ENCODE data around the gene TNP2.

TNP2 gene

GRCh38 chr16:11268921-11269375 is at the start of gene TNP2:
TNP2 (minus strand) TSS chr16:11269325; CDS start chr16:11269262, 63 bp downstream.
- DNase-seq (ENCODE audit: low read depth): no peak

GRCh38 chr16:11318817-11319216 is 49.7 kb upstream of the TNP2 start:
- DNase-seq (ENCODE audit: low read depth): no peak

DNA sequence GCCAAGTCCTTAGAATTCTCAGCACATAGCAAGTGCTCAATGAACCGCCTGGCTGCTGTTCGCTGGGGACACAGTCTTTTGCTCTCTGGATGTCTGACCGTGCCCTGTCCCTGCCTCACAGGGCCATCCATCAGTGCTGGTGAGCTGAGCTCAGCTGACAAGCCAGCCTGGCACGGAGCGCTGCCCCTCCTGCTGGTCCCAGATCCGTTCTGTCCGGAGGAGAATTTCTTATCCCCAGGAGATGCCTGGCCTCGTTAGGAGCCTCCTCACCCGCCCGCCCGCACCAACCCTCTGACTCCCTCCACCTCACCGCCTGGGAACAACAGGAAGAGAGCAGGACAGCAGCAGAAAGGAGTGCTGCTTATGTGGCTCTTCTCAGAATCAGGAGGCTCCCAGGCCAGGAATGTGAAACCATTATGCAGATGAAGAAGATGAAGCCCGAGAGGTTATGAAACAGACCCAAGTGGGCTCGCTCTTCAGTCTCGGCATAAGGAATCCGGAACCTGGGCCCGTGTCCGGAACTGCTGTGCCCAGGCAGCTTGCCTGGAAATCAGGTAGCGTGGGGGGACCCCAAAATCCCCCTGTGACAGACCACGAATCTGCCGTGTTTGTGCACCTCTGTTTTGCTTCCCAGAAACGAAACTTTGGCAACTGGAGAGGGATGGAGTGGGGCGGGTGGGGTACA is 47.3 kb upstream of the TNP2 start:
- no peak for DNase-seq (ENCODE audit: low read depth)

- no peak for DNase-seq (ENCODE audit: low read depth)
These were observed 46.4 kb upstream of the TNP2 start for GRCh38 chr16:11315510-11315909.

GRCh38 chr16:11314309-11314894 is 45.3 kb upstream of the TNP2 start:
- DNase-seq (ENCODE audit: low read depth): no peak

- no peak for DNase-seq (ENCODE audit: low read depth)
These were observed 44.6 kb upstream of the TNP2 start for GRCh38 chr16:11313493-11314308.

DNA sequence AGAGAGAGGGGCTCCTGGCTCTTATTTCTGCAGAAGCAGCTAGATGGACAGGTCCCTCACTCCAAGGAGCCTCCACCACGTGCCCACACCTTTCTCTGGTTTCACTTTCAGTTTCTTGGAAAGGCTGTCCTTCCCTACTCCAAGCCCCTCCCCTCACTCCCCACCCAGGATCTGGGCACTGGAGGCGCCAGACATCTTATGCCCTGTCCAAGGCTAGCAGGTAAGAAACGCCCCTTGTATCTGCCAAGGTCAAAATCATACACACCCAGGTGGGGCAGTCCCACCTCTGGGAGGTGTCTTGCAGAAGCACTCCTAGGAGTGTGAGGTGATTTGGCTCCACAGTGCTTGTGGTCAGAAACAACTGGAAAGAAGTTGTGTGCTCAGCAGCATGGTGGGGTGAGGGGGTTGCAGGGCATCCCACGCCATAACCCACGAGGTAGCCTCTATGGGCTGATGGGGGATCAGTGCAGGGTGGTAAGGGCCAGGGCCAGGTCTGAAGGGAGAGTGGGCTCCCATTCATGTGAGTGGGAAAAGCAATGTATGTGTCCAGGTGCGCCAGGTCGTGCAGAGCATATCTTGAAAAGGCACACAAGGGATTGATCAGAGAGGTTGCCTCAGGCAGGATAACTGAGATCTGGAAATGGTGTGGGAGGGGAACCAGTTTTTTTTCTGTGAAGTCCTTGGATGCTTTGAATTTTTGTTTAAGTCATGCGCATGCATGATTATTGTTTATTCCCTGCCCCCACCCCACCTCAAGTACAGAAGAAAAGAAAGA is 43.8 kb upstream of the TNP2 start:
- DNase-seq (ENCODE audit: low read depth): no peak

DNA sequence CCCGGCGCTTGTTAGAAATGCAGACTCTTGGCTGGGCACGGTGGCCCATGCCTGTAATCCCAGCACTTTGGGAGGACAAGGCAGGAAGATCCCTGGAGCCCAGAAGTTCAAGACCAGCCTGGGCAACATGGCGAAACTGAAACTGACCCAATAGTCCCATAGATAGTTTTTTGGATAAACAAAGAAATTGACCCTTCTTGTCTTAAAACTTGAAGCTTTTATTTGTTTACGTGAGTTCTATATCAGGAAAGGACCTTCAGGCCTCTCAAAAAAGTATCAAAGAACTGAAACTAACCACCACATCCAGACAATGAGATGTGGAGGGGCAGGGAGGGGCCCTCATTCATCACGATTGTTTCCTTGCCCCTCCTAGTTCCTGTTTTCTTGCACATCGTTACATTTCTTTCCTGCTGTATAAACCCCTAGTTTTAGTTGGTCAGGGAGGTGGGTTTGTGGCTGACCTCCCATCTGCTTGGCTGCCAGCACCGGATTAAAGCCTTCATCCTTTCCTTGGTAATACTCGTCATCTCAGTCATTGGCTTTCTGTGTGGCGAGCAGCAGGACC is 42.0 kb upstream of the TNP2 start:
- DNase-seq (ENCODE audit: low read depth): no peak

GRCh38 chr16:11310634-11310977 is 41.5 kb upstream of the TNP2 start:
- DNase-seq (ENCODE audit: low read depth): no peak

DNA sequence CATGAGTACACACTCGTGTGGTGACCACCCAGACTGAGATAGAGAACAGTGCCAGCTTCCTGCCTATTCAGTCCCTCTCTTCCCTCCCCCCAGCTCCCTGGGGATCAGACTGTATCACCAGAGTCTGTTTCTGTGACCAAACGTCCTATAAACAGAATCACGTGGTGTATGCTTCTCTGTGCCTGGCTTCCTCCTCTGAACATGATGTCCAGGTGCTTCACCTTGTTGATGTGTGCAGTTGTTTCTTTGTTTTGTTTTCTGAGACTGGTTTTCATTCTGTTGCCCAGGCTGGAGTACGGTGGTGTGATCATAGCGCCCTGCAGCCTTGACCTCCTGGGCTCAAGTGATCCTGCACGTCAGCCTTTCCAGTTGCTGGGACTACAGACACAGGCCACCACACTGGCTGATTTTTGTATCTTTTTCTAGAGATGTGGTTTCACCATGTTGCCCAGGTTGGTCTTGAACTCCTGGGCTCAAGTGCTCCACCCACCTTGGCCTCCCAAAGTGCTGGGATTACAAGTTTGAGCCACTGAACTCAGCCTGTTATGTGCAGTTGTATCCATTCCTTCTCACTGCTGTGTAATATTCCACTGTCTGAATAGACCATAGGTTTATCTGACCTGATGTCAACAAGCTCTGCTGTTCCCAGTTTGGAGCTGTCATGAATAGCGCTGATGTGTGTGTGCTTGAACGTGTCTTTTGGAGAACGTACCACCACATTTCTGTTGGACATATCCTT is 40.9 kb upstream of the TNP2 start:
- DNase-seq (ENCODE audit: low read depth): no peak

GRCh38 chr16:11308493-11309283 is 39.6 kb upstream of the TNP2 start:
- DNase-seq (ENCODE audit: low read depth): no peak

- no peak for DNase-seq (ENCODE audit: low read depth)
These were observed 38.7 kb upstream of the TNP2 start for GRCh38 chr16:11307639-11308492.

DNA sequence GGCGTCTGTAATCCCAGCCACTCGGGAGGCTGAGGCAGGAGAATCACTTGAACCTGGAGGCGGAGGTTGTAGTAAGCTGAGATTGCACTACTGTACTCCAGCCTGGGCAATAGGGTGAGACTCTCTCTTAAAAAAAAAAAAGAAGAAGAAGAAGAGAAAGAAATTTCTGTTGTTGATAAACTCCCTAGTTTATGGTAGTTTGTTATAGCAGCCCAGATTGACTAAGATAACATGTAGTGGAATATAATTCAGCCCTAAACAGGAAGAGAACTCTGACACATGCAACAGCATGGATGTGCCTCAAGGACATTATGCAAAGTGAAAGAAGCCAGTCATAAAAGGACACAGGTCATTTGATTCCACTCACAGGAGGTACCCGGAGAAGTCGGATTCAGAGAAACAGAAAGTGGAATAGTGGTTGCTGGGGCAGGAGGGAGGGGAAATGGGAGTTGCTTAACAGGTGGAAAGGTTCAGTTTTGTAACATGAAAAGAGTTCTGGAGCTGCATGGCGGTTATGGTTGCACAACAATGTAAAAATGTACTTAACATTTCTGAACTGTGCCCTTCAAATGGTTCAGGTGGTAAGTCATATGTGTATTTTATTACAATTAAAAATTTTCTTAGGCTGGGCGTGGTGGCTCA is 38.0 kb upstream of the TNP2 start:
- no peak for DNase-seq (ENCODE audit: low read depth)

GRCh38 chr16:11306381-11306780 is 37.3 kb upstream of the TNP2 start:
- DNase-seq (ENCODE audit: low read depth): no peak

GRCh38 chr16:11303405-11304138 is 34.4 kb upstream of the TNP2 start:
- no peak for DNase-seq (ENCODE audit: low read depth)

- DNase-seq (ENCODE audit: low read depth): no peak
These were observed 33.9 kb upstream of the TNP2 start for GRCh38 chr16:11302977-11303376.

GRCh38 chr16:11301645-11302501 is 32.7 kb upstream of the TNP2 start:
- no peak for DNase-seq (ENCODE audit: low read depth)

GRCh38 chr16:11300560-11300892 is 31.4 kb upstream of the TNP2 start:
- no peak for DNase-seq (ENCODE audit: low read depth)
